Measurements from ENCODE around the gene BEX1.
"Not testable (repeated sequence)": the region's sequence is repeated elsewhere in the genome, so short reads cannot be mapped to it uniquely, and the experiment has no call there.

Gene BEX1

GRCh38 chrX:103063918-103064434 lies at the start of gene BEX1:
TSS of gene BEX1 (minus strand) at chrX:103064171. CDS start at chrX:103063274, 897 bp downstream.
- DNase-seq (ENCODE audit: low read depth in 2 of 2) = no peak

- DNase-seq (ENCODE audit: low read depth in 2 of 2) = not testable (repeated sequence)
These were observed 45.5 kb upstream of the BEX1 start for GRCh38 chrX:103109497-103109896.

- no peak for DNase-seq (ENCODE audit: low read depth in 2 of 2)
These were observed 43.9 kb upstream of the BEX1 start for GRCh38 chrX:103107836-103108235.

- DNase-seq (ENCODE audit: low read depth in 2 of 2) = not testable (repeated sequence)
These were observed 43.3 kb upstream of the BEX1 start for GRCh38 chrX:103107227-103107737.

GRCh38 chrX:103104370-103104769 lies 40.4 kb upstream of the BEX1 start:
- DNase-seq (ENCODE audit: low read depth in 2 of 2) = not testable (repeated sequence)

DNA sequence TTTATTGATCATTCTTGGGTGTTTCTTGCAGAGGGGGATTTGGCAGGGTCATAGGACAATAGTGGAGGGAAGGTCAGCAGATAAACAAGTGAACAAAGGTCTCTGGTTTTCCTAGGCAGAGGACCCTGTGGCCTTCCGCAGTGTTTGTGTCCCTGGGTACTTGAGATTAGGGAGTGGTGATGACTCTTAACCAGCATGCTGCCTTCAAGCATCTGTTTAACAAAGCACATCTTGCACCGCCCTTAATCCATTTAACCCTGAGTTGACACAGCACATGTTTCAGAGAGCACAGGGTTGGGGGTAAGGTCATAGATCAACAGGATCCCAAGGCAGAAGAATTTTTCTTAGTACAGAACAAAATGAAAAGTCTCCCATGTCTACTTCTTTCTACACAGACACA lies 39.9 kb upstream of the BEX1 start:
- DNase-seq (ENCODE audit: low read depth in 2 of 2) = not testable (repeated sequence)

DNA sequence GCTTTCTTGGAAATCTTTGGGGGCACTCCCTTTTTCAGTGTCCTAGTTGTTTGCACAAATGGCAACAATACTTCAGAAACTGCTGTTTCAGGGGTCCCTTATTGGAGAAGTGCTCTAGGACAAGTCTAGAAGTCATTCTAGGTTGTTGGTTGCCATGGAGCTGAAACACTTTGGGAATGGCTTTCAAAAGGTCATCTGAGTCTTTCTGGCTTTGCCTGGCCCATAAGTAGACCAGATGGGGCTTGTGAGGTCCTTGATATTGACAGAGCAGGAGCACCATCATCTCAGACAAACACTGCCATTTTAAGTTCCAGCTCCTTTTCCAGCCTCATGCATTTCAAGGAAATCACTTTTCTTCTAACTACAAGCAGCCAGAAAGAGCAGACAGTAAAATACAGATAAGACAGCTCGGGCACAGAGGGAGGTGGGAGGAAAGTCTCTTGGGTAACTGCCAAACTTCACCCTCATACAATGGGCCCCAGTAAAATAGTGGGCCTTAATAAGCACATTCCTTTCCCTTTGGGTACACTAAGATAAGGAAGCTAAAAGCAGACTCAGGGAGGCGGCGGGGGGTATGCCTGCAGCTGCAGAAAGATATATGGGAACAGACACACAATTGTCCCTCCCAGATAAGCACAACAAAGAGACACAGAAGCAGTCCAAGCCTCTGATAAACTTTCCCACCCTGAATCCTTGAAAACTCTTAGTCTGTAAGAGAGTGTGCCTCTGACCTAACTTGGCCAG lies 37.5 kb upstream of the BEX1 start:
- no peak for DNase-seq (ENCODE audit: low read depth in 2 of 2)

- DNase-seq (ENCODE audit: low read depth in 2 of 2) = no peak
These were observed 36.5 kb upstream of the BEX1 start for GRCh38 chrX:103100484-103100883.

DNA sequence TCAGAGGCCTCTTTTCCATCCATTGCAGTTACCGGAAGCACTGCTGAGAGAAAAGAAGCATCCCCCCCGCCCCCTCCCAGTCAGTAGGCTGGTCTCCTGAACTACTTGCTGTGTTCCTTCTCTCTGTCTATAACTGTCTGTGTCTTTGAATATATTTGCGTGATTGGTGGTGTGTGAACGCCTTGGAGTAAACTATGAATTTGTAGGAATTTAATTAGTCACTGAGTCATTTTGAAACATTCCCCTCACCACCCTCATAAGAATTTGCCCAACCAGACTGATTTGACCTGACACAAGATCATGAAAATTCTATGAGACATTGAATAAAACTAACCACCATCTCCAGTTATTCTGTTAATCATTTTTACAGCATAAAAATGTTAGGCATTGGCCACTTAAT lies 35.7 kb upstream of the BEX1 start:
- DNase-seq (ENCODE audit: low read depth in 2 of 2) = no peak

DNA sequence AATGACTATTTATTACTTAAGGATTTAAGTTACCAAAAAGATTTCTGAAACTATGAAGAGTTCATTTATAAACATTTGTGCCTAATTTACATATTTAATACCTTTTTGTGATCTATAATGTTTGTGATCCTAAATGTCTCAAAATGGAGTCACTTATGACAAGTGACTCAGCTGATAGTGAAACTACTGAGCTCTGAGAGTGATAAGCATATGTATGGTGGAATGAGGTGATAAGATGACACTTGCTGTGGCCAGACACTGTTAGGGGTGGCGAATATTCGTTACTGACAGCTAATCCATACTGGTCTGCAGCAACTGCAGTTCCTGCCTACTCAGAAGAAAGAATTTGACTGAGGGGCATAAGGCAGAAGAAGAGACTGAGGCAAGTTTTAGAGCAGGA lies 34.5 kb upstream of the BEX1 start:
- no peak for DNase-seq (ENCODE audit: low read depth in 2 of 2)

- DNase-seq (ENCODE audit: low read depth in 2 of 2) = no peak
These were observed 29.0 kb upstream of the BEX1 start, which contains the start of gene NXF3 for GRCh38 chrX:103092942-103093341. TSS of gene NXF3 (minus strand) at chrX:103093143. CDS start at chrX:103093023, 120 bp downstream.

DNA sequence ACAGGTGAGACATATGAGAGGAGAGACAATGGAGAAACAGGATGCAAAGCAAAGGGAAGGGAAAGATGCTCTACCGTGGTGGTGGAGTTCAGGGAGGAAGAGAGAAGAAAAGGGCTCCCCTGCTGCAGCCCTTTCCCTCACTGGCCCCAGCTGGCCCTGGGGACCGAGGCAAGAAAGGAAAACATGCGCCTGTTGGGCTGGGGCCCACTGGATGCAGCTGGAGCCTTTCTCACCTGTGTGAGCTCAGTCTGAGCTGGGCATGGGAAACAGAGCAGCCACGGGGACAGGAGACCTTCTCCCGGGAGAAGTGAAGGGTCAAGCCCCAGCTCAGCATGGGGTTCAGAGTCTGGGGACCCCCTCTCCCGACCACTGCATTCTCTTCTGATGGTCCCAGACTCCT lies 17.1 kb upstream of the BEX1 start:
- DNase-seq (ENCODE audit: low read depth in 2 of 2) = no peak

- DNase-seq (ENCODE audit: low read depth in 2 of 2) = no peak
These were observed 9.5 kb upstream of the BEX1 start for GRCh38 chrX:103073467-103073866.

- no peak for DNase-seq (ENCODE audit: low read depth in 2 of 2)
These were observed 2.6 kb upstream of the BEX1 start for GRCh38 chrX:103066606-103067005.

GRCh38 chrX:103063191-103063845 lies 653 bp downstream of the BEX1 start:
- DNase-seq (ENCODE audit: low read depth in 2 of 2) = no peak

DNA sequence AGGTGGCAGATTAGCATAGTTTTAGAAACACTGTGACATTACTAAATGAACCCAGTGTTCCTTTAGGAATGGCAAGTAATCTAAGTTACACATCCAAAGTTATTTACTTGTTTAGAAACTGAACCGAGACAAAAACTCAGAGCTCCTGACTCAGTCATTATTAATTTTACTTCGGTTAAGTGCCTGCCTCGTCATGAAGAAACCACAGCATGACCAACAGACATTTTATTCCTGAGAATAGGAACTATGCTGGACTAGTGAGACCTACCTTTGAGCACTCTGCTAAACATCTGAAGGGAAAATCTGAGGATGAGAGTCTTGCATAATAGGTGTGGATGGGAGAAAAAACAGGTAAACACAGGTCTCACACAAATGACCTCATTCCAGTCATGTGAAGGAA lies 2.5 kb downstream of the BEX1 start:
- DNase-seq (ENCODE audit: low read depth in 2 of 2) = no peak

DNA sequence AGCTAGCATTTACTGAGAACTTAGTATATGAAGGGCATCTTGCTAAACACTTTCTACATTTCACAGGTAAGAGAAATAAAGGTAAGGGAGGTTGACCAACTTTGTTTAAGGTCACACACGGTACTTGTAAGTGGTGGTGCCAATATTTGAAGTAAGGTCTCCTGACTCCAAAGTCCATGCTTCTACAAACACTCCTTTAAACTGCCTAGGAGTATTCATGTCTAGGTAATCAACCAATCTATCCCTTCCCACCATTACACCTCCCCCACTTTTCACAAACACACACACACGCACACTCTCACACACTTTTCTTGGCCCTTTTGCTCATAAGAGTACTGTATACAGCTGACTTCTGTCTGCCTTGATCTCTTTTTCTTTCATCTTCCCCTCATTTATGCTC lies 7.1 kb downstream of the BEX1 start:
- DNase-seq (ENCODE audit: low read depth in 2 of 2) = no peak

- no peak for DNase-seq (ENCODE audit: low read depth in 2 of 2)
These were observed 11.3 kb downstream of the BEX1 start for GRCh38 chrX:103052625-103053024.

DNA sequence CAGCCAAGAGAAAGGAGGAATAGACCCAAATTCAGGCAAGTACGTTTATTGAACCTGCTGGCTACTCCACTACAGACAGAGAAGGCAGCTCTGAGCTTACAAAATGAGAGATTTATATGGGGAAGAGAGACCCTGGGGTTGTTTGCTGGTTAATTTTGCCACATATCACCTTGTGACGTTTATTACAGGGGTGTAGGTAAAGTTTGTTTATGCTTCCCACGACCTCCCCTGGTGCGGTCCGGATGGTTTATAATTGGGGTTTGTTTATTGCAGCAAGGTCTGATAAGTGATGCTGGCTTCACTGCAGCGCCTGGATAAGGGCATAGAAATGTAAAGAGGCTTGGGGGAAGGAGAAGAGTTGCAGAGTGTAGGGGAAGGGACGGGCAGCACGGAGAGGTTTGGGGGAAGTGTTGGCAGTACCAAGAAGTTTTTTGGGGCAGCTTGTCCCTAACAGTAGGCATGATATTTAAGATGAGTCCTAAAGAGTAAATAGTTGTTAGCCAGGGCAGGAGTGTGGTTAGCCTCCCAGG lies 12.6 kb downstream of the BEX1 start:
- no peak for DNase-seq (ENCODE audit: low read depth in 2 of 2)

- DNase-seq (ENCODE audit: low read depth in 2 of 2) = not testable (repeated sequence)
These were observed 30.6 kb downstream of the BEX1 start for GRCh38 chrX:103033371-103033770.

- DNase-seq (ENCODE audit: low read depth in 2 of 2) = no peak
These were observed 46.4 kb downstream of the BEX1 start for GRCh38 chrX:103017542-103017941.

GRCh38 chrX:103012945-103013344 lies 51.0 kb downstream of the BEX1 start:
- DNase-seq (ENCODE audit: low read depth in 2 of 2) = no peak

Data from stimulated activated CD8-positive, alpha-beta memory T cell treated with anti-CD3 and anti-CD28 coated beads, Interleukin-15, amount 100 ng/mL, for 4 hours (primary cell).